Psoas muscle (tissue), 8 donors: Measurements from ENCODE around the gene PRKAG2. TPM values are rescaled to one million over a fixed set of nuclear protein-coding genes. Genes with fewer than 3 reads are reported as not detected.
A peak's percentile ranks its signal among the peaks of the same experiment; 100 is the strongest.

Experiments
- ATAC-seq, 4 donors: fragments of 200-7000 bp; cut with Tn5 transposase; one replicate each; pipeline ENCODE4 v1.9.1; 2020; ENCODE audit warnings: moderate library complexity in 3 of 4, mild to moderate bottlenecking in 2 of 4
- DNase-seq, 2 donors: peaks; one replicate each; pipeline ENCODE4 v3.0.0-alpha.2; 2020
- H3K27ac ChIP-seq: fragments of 200-600 bp; one replicate; pipeline ENCODE4 v1.8.0; 2022
- H3K27me3 ChIP-seq, 3 donors: fragments of 200-600 bp in 1 of 3; one replicate each; pipeline versions ENCODE4 v1.6.1 to v1.8.0; 2013 to 2022; ENCODE audit warnings: low read length in 2 of 3, mild to moderate bottlenecking in 2 of 3, moderate library complexity in 1 of 3; ENCODE audit not compliant: insufficient read depth in 3 of 3
- H3K36me3 ChIP-seq, 2 donors: fragments of 200-600 bp in 1 of 2; one replicate each; pipeline versions ENCODE4 v1.6.1 to v1.8.0; 2013 to 2022; ENCODE audit warnings: low read depth in 1 of 2, mild to moderate bottlenecking in 1 of 2, moderate library complexity in 1 of 2; ENCODE audit not compliant: insufficient read depth in 1 of 2
- H3K4me1 ChIP-seq: fragments of 200-600 bp; one replicate; pipeline ENCODE4 v1.8.0; 2022
- H3K4me3 ChIP-seq: fragments of 200-600 bp; one replicate; pipeline ENCODE4 v1.8.0; 2022; ENCODE audit warnings: mild to moderate bottlenecking
- H3K9me3 ChIP-seq: fragments of 200-600 bp; one replicate; pipeline ENCODE4 v1.8.0; 2022
- CTCF ChIP-seq: fragments of 200-600 bp; IDR thresholded peaks from one replicate; pipeline ENCODE4 v1.8.0; 2022; ENCODE audit warnings: antibody characterized with exemption
- WGBS, 3 donors: extraction: QIAGEN DNeasy Blood & Tissue Kit; methylation state at CpG; one replicate each; pipeline versions ENCODE4 v1.1.6 to v1.1.7; 2013; 5-methylcytosine and 5-hydroxymethylcytosine counted together
- intact Hi-C, 2 donors: fragments of 100-400 bp; cut with DNase I; formaldehyde crosslinking; loops; one replicate each; pipeline versions ENCODE4 v1.11.0 to v1.14.2; 2022
- polyA plus RNA-seq, 3 donors: library from polyadenylated mRNA; stranded (reverse); fragments of 200-250 nt; gene quantifications; one replicate each; pipeline ENCODE4 v1.2.3, GENCODE V29; 2013
- total RNA-seq, 4 donors: library from RNA; stranded (reverse); fragmentation: NEBNext Ultra II Directional in 2 of 4; extraction: Animal tissue kit (Norgen Biotek cat#: 25700) in 2 of 4; gene quantifications; one replicate each; pipeline versions ENCODE4 v1.2.1 to v1.2.4, GENCODE V29; 2021 to 2023
- donor health status: healthy with polysubstance abuse.
- donor health status: DM: no; HTN: no; CAD: no; lungs with moderate emphysema.
- donor health status: Bipolar disorder and iron deficiency.
- donor health status: healthy.
- donor health status: DM: yes; HTN: yes; CAD: no.
- donor health status: DM: no; HTN: no; CAD: no.
- donor health status: DM: no; HTN: no; CAD: no.
- donor health status: DM: yes; HTN: yes; CAD: no.

PRKAG2 gene
- total and polyA plus RNA-seq, 7 donors = 9.3 to 143 (median 19.8) TPM

DNA sequence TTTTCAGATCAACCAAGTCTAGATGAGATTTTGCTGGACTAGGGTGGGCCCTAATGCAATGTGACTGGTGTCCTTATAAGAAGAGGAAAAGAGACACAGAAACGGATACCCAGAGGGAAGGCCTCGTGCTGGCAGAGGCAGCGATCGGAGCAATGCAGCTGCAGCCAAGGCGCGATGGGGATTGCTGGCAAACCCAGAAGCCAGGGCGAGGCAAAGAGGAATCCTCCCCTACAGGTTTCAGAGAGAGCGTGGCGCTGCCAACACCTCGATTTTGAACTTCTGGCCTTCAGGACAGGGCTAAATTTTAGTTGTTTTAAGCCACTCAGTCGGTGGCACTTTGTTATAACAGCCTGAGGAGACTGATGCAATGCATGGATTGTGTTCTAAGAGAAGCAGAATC, 200.2 kb downstream of the PRKAG2 start:
- Histone ChIP-seq H3K36me3 (no peaks in the 10 kb centered on the region), H3K27me3 (no peaks in the 10 kb centered on the region), H3K4me1 (peaks cover 10% of the 10 kb centered on the region), H3K27ac (no peak overlapping the region), H3K9me3 (no peaks in the 10 kb centered on the region), H3K4me3 (no peak overlapping the region)
- intact Hi-C loops = no loop called here
- DNase-seq = no peak
- peak in 2 of 4 donors; percentile 36 to 44 for ATAC-seq
- TF ChIP-seq CTCF = no peak
- 47 to 70% (median 54%) methylated on average over 11 of the region's 11 CpGs for WGBS, 3 donors

GRCh38 chr7:151675196-151675920, 201.6 kb downstream of the PRKAG2 start:
- Histone ChIP-seq H3K4me3 (no peak overlapping the region), H3K27me3 (no peaks in the 10 kb centered on the region), H3K9me3 (no peaks in the 10 kb centered on the region), H3K36me3 (no peaks in the 10 kb centered on the region), H3K27ac (no peak overlapping the region), H3K4me1 (peaks cover 10% of the 10 kb centered on the region)
- TF ChIP-seq CTCF = no peak
- ATAC-seq = no peak
- intact Hi-C loops = no loop called here
- no peak for DNase-seq
- 88 to 94% (median 90%) methylated on average over 26 of the region's 26 CpGs for WGBS, 3 donors

- ATAC-seq (no peak), DNase-seq (no peak)
- no peak for TF ChIP-seq CTCF
- Histone ChIP-seq H3K27ac (no peak overlapping the region), H3K27me3 (no peaks in the 10 kb centered on the region), H3K36me3 (peaks cover 0 to 4% of the 10 kb centered on the region in 2 donors), H3K9me3 (no peaks in the 10 kb centered on the region), H3K4me3 (no peak overlapping the region), H3K4me1 (peaks cover 12% of the 10 kb centered on the region)
- WGBS, 3 donors = 93 to 96% (median 95%) methylated on average over 10 of the region's 10 CpGs
- intact Hi-C loops = no loop called here
Measured at GRCh38 chr7:151674161-151674920, 202.6 kb downstream of the PRKAG2 start.

- no peak for TF ChIP-seq CTCF
- Histone ChIP-seq H3K36me3 (peaks cover 0 to 4% of the 10 kb centered on the region in 2 donors), H3K4me3 (no peak overlapping the region), H3K27ac (no peak overlapping the region), H3K4me1 (peaks cover 16% of the 10 kb centered on the region), H3K27me3 (no peaks in the 10 kb centered on the region), H3K9me3 (no peaks in the 10 kb centered on the region)
- DNase-seq (no peak), ATAC-seq (no peak)
- intact Hi-C loops = no loop called here
- 91 to 93% (median 92%) methylated on average over 9 of the region's 9 CpGs for WGBS, 3 donors
Measured at GRCh38 chr7:151673216-151673615, 203.7 kb downstream of the PRKAG2 start.
